BJ (cell line): ENCODE measurements around the gene BICD2. TPM values are rescaled to one million over a fixed set of nuclear protein-coding genes. Genes with fewer than 3 reads are reported as not detected.

ENCODE experiments used
- CTCF ChIA-PET: fragments of 350-600 bp; formaldehyde crosslinking; extraction: SDS; loops from one replicate; lab custom pipeline; 2021; ENCODE audit warnings: antibody characterized with exemption, inconsistent platforms; lab: Yijun Ruan, JAX
- POLR2A ChIA-PET: fragments of 300-600 bp; sonication (Branson Sonifier 250); formaldehyde crosslinking; extraction: SDS; loops from one replicate; lab custom pipeline; 2021; ENCODE audit warnings: antibody characterized with exemption; lab: Charles Lee
- DNase-seq: peaks from one replicate; pipeline ENCODE4 v3.0.0-alpha.2; 2011; ENCODE audit warnings: low read depth
- H3K27me3 ChIP-seq: 2 replicates; pipeline ENCODE4 v1.6.0; 2011; ENCODE audit warnings: low read length; ENCODE audit not compliant: control insufficient read depth, insufficient read depth
- H3K36me3 ChIP-seq: 2 replicates; pipeline ENCODE4 v1.5.1; 2011; ENCODE audit warnings: low read length; ENCODE audit not compliant: control insufficient read depth, insufficient read depth
- H3K4me3 ChIP-seq: 2 replicates; pipeline ENCODE4 v1.5.1; 2011; ENCODE audit warnings: low read depth, mild to moderate bottlenecking, control low read depth, low read length
- CTCF ChIP-seq: IDR thresholded peaks from 2 replicates; pipeline ENCODE4 v1.5.1; 2011; ENCODE audit warnings: low read depth, mild to moderate bottlenecking, control low read depth, inconsistent platforms, low read length, moderate library complexity; ENCODE audit not compliant: insufficient read depth
- polyA plus RNA-seq: library from polyadenylated mRNA; depleted of rRNA; stranded (reverse); fragments of >200 nt; gene quantifications from 2 replicates; pipeline ENCODE4 v1.2.3, GENCODE V29; 2011

BICD2 gene
- polyA plus RNA-seq, 1 experiment = 11.6 TPM

GRCh38 chr9:92780206-92780605, 15.6 kb upstream of the BICD2 start:
- no peak for DNase-seq
- POLR2A ChIA-PET = no interaction called here
- no peak overlapping the region for H3K4me3 ChIP-seq
- no peaks in the 10 kb centered on the region for H3K36me3 ChIP-seq
- CTCF ChIA-PET = interaction anchor here (1.2 to 1.6 kb wide), 2 partner anchors 11 to 15 kb away, joined by 3 to 5 read pairs; no protein-coding TSS in a partner anchor
- peaks cover 5% of the 10 kb centered on the region for H3K27me3 ChIP-seq
- no peak for TF ChIP-seq CTCF

- no peak for DNase-seq
- CTCF ChIA-PET = interaction anchor here (1.4 kb wide), 1 partner anchor 16 kb away, joined by 4 read pairs; no protein-coding TSS in a partner anchor
- no peak for TF ChIP-seq CTCF
These were observed 10.8 kb upstream of the BICD2 start for GRCh38 chr9:92775466-92775865.

GRCh38 chr9:92774274-92774673, 9.6 kb upstream of the BICD2 start:
- CTCF ChIA-PET = interaction anchor here (1.0 to 1.3 kb wide), 4 partner anchors 9 to 105 kb away, joined by 3 to 7 read pairs (median 4); no protein-coding TSS in a partner anchor
- DNase-seq = peak; percentile 51
- H3K4me3 ChIP-seq = no peak overlapping the region
- TF ChIP-seq CTCF = no peak
- H3K36me3 ChIP-seq = no peaks in the 10 kb centered on the region
- H3K27me3 ChIP-seq = peaks cover 1% of the 10 kb centered on the region; the same call in 1 of the 2 replicates
- POLR2A ChIA-PET = no interaction called here

More at GRCh38 chr9:92775466-92775865, 10.8 kb upstream of the BICD2 start:
- POLR2A ChIA-PET = no interaction called here
- H3K4me3 ChIP-seq = no peak overlapping the region
- no peaks in the 10 kb centered on the region for H3K36me3 ChIP-seq
- H3K27me3 ChIP-seq = peaks cover 1% of the 10 kb centered on the region; the same call in 1 of the 2 replicates

GRCh38 chr9:92773810-92774209, 9.2 kb upstream of the BICD2 start:
- no peak for DNase-seq
- POLR2A ChIA-PET = no interaction called here
- TF ChIP-seq CTCF = no peak
- H3K4me3 ChIP-seq = no peak overlapping the region
- CTCF ChIA-PET = interaction anchor here (1.0 to 1.3 kb wide), 4 partner anchors 9 to 105 kb away, joined by 3 to 7 read pairs (median 4); no protein-coding TSS in a partner anchor
- H3K36me3 ChIP-seq = no peaks in the 10 kb centered on the region
- peaks cover 1% of the 10 kb centered on the region; the same call in 1 of the 2 replicates for H3K27me3 ChIP-seq

GRCh38 chr9:92771309-92771708, 6.7 kb upstream of the BICD2 start:
- ChIA-PET POLR2A (no interaction called here), CTCF (interaction anchor here (1.1 to 2.0 kb wide), 2 partner anchors 15 to 19 kb away, joined by 3 to 9 read pairs; no protein-coding TSS in a partner anchor)
- Histone ChIP-seq H3K36me3 (no peaks in the 10 kb centered on the region), H3K4me3 (no peak overlapping the region), H3K27me3 (no peaks in the 10 kb centered on the region; the same call in 1 of the 2 replicates)
- DNase-seq = no peak
- no peak for TF ChIP-seq CTCF
